Measurements from ENCODE around the gene HS1BP3.

The HS1BP3 gene

DNA sequence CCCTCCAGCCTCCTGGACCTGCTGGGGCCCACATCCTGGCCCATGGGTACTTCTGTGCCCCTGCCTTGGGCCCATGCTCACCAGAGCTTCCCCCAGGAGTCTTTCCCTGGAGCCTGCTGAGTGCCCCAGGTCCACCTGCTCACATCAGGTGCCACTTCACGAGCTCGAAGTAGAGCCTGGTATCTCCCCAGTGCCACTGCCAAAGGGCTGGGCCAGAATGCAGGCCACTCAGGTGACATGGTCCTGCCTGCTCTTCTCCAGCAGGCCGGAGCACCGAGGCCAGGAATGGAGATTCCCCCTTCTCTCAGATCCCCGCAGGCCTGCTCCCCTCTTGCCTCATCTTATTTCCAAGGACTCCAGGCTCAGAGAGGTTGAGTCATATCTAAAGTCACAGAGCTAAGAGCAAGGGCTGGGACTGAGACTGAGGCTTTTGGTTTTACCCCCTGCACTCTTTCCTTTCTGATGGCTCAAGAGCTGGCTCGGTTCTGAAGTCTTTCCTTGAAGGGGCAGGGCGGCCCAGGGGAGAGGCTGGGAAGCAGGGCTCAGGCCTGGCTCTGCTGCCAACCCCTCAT, 79.2 kb downstream of the HS1BP3 start:
- no peak overlapping the region for H3K4me3 ChIP-seq (ENCODE audit: low read depth, low read length)
- DNase-seq (ENCODE audit: low read depth), result no peak
- TF ChIP-seq, protein P1, sequence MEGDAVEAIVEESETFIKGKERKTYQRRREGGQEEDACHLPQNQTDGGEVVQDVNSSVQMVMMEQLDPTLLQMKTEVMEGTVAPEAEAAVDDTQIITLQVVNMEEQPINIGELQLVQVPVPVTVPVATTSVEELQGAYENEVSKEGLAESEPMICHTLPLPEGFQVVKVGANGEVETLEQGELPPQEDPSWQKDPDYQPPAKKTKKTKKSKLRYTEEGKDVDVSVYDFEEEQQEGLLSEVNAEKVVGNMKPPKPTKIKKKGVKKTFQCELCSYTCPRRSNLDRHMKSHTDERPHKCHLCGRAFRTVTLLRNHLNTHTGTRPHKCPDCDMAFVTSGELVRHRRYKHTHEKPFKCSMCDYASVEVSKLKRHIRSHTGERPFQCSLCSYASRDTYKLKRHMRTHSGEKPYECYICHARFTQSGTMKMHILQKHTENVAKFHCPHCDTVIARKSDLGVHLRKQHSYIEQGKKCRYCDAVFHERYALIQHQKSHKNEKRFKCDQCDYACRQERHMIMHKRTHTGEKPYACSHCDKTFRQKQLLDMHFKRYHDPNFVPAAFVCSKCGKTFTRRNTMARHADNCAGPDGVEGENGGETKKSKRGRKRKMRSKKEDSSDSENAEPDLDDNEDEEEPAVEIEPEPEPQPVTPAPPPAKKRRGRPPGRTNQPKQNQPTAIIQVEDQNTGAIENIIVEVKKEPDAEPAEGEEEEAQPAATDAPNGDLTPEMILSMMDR (conservative IDR thresholded peaks at IDR 0.05; ENCODE audit: low read depth, low read length), result no peak

DNA sequence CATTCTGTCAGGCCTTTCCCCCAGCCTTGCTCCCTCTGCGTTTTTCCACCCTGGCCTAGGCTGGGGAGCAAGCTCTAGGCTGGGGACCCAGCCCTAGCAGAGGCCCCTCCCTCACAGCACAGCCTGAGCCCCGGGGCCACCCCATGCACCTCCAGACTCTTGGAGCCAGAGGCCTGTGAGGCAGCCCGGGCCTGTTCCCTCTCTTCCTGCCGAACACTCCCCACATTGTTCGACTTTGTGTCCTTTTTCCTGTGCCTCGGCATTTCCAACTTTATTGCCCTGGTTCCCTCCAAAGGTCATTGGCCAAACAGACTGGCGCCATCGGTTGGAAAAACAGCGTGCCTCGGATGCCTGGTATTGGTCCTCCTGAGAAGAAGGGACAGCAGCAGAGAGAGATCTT, 79.7 kb downstream of the HS1BP3 start:
- no peak for DNase-seq (ENCODE audit: low read depth)
- TF ChIP-seq, protein P1 (conservative IDR thresholded peaks at IDR 0.05; ENCODE audit: low read depth, low read length), result no peak
- H3K4me3 ChIP-seq (ENCODE audit: low read depth, low read length), result no peak overlapping the region

DNA sequence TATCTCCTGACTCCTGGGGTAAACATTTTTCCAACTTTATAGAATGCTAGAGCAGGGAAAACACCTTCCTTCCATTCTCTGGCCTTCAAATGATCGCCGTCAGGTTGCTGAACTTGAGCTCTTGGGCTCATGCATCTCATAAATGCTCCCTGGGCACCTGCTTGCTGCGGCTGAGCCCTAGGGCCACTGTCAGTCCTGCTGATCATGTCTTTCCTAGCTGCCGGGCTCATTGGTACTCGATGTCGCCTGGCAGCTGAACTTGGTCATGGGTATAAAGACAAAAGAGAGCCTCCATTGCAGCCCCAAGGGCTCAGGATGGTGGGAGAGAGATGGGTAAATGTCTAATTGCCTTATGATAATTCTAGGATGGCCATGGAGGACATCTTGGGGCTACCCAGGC, 80.6 kb downstream of the HS1BP3 start:
- no peak for DNase-seq (ENCODE audit: low read depth)
- H3K4me3 ChIP-seq (ENCODE audit: low read depth, low read length), result no peak overlapping the region
- TF ChIP-seq, protein P1 (conservative IDR thresholded peaks at IDR 0.05; ENCODE audit: low read depth, low read length), result no peak

DNA sequence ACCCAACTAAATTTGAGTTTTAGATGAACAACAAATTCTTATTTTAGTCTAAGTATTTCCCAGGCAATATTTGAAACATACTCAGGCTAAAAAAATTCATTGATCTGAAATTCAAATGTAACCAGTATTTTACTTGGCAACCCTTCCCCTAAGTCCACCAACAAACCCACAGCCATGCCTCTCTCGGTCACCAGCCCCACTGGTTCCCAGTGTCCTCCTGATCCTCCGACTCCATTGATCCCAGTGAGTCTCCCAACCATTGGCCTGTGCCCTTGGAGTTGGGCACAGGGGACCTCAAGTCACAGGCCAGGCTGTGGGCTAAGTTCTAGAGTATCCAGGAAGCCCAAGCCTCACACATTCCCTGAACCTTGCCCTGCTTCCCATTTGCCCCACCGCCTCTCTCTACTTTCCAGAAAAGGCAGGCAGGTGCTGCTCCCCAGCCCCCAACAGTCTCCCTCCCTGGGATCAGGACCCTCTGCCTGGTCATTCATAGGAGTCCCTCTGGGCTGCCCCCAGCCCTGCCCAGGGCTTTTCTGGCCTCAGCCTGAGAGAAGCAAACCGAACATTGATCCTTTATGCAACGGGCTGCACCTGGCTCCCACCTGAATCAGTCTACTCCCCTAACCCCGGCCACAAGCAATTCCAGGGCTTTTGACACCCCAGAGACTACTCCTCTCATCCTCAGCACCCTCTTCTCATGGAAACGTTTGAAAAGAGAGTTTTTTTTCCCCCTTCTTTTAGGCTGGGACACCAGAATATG, 81.3 kb downstream of the HS1BP3 start:
- TF ChIP-seq, protein P1 (conservative IDR thresholded peaks at IDR 0.05; ENCODE audit: low read depth, low read length), result no peak
- no peak overlapping the region for H3K4me3 ChIP-seq (ENCODE audit: low read depth, low read length)
- DNase-seq (ENCODE audit: low read depth), result no peak

- TF ChIP-seq, protein P1 (conservative IDR thresholded peaks at IDR 0.05; ENCODE audit: low read depth, low read length), result no peak
- no peak overlapping the region for H3K4me3 ChIP-seq (ENCODE audit: low read depth, low read length)
- DNase-seq (ENCODE audit: low read depth), result peak; percentile 77
Observed at GRCh38 chr2:20568501-20569463, 82.1 kb downstream of the HS1BP3 start.

DNA sequence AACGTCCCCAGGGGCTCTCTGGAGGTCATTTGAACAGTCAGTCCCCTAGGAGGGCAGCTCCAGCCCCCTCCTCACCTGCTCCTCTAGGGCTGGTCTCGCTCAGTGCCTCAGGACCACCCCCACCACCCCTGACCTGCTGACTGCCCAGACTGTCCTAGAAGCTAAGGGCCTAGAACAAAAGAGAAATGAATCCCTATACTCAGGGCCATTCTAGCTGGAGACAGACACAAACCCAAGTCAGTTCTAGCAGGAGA, 83.0 kb downstream of the HS1BP3 start:
- DNase-seq (ENCODE audit: low read depth), result no peak
- TF ChIP-seq, protein P1 (conservative IDR thresholded peaks at IDR 0.05; ENCODE audit: low read depth, low read length), result no peak
- H3K4me3 ChIP-seq (ENCODE audit: low read depth, low read length), result no peak overlapping the region

All from choroid plexus epithelial cell (primary cell).